Hematopoietic multipotent progenitor cell treated with erythropoietin and hydrocortisone succinate and interleukin-3 and kit ligand, for 4 days (in vitro differentiated cells): Measurements from ENCODE around the gene ATP1A1.

ENCODE experiments used
- DNase-seq: peaks from one replicate; pipeline ENCODE4 v3.0.0-alpha.2; 2015

ATP1A1 gene

DNA sequence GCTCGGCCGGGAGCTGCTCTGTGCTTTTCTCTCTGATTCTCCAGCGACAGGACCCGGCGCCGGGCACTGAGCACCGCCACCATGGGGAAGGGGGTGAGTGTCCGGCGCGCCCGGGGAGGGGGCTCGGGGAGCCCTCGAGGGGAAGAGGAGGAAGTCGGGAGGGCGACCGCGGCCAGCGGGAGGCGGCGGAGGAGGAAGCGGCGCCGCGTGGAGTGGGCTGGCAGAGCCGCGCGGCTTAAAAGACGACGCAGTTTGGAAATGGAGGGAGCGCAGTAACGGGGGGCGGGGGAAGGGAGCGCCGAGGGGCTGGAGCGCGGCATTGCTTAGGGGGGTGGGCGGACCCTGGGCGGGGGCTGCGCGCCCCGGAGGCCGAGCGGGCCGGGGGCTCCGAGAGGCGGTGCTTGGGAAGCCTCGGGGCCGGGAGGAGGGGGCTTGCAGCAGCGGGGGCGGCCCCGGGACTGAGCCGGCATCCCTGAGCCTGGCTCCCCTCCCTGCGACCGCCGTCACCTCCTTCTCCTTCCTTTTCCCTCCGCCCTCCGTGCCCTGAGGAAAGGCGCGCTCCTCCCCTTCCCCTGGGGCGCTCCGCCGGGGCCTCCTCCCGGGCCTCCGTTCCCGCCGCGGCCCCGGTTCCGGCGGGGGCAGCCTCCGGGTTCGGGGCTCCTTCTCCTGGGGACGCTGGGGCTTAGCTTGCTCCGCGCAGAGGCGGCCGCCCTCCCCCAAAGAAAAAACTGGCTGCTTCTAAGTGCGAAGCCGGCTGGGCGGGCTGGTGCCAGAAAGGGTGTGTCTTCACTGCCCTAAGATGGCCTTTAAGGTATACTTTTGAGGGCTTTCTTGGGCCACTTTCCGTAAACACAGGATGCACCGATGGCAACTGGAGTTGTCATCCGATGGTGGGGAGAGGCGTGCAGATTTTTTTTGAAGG is 648 bp downstream of the ATP1A1 start:
- DNase-seq, result peak; percentile 79

DNA sequence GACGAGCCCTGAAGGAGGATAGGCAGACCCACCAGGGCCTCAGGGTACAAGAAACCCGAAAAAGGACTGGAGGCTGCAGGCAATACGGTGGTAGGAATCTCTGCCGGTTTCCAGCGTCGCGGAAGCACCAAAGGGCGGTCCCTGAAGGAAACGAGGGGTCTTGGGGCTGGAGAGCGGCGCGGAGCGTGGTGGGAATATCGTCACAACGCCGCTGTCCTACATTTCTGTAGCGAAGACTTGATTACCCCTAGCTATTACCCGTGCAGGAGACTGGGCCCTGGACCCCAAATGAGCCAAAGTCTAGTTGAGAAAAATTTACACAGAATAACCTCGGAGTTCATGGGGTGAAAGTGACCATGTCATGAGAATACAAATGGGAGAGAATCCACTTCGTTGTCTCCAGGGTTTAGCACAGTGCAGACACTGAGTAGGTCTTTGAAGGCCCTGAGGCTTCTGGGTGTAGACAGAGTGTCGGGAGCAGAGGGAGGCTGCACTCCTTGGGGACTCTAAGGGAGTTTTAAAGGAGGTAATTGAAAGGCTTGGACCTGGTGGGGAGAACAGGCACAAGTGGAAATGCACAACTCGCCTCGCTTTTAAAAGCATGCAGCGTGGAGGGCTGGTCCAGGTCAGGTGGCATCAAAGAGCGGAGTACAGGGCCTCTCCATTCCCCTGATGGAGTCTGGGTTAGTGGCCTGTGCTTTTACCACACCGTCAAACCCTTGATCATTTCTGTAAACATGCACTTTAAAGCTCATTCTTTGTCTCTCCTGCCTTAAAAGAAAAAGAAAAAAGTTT is 1.5 kb downstream of the ATP1A1 start:
- DNase-seq, result no peak

DNA sequence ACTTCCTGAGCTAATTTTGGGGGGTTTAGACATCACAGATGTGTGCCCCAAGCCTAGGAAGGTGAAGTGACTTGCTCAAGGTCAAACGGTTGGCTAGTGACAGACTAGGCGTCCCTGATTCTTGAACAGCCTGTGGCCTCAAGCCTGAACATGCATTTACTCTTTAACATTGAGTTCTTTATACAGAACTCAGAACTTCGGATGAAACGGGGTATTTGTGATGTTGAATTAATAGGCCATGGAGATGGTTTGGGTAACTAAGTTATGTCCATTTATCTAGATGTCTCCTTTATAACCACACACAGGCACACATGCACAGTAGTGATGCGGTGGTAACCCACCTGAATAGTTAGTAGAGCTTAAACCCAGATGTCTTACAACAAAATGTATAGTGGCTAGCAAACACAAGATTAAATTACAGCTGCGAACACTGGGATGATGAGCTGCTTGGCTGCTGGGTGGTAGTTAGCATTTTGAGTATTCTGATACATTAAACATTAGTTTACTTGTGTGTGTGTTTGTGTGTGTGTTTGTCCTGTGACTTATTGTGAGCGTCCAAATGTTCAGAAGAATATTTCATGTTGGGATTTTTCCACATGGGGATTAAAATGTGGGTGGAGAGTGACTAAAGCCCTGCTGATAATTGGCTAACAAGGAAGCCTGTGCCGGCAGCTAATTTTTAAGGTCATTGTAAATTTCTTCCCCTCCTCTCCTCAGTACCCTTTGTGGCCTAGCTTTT is 2.3 kb downstream of the ATP1A1 start:
- no peak for DNase-seq

- peak; percentile 20 for DNase-seq
Observed at GRCh38 chr1:116375887-116376728, 3.1 kb downstream of the ATP1A1 start.

DNA sequence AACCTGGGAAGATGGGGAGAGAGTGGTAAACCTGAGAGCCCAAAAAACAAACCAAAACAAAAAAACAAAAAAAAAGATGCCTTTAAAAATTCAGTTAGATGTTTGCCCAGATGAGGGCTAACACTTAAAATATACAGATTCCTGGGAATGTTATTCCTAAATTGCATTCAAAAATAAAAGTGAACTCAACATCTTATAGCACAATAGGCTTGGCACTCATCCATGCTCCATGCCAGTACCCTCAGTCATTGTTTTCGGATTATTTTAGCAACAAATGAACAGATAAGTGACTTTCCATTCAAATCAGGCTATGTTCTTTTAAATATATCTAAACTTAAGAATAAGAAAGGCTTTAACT is 3.7 kb downstream of the ATP1A1 start:
- no peak for DNase-seq

- peak; percentile 59 for DNase-seq
Observed at GRCh38 chr1:116377541-116378529, 4.8 kb downstream of the ATP1A1 start.

DNA sequence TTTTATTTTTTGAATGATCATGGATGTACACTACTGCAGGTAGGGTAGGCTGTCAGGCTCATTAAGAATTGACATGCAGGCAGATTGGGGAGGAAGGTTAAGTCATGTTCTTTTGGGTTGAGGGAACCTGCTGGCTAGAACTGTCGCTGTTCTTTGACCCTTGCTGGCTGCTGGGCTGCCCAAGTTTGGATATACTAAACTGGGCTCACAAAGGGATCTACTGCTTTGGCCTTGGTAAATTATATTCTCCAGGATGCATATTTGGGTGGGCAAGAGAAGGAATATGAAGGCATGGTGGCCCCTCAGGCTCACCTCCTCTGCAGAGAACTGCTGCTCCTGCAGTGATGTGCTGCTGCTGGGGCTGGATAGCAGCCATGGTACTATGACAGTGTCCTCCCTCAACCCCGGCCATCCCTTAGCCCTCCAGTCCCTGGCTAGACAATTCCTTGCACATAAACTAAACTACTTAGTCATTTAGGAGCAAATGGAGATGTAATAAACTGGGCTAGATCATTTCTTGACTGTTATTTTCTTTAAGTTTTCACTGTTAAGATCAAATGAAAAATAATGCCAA is 6.1 kb downstream of the ATP1A1 start:
- no peak for DNase-seq

- DNase-seq, result no peak
Observed at GRCh38 chr1:116379674-116380498, 6.8 kb downstream of the ATP1A1 start.

DNA sequence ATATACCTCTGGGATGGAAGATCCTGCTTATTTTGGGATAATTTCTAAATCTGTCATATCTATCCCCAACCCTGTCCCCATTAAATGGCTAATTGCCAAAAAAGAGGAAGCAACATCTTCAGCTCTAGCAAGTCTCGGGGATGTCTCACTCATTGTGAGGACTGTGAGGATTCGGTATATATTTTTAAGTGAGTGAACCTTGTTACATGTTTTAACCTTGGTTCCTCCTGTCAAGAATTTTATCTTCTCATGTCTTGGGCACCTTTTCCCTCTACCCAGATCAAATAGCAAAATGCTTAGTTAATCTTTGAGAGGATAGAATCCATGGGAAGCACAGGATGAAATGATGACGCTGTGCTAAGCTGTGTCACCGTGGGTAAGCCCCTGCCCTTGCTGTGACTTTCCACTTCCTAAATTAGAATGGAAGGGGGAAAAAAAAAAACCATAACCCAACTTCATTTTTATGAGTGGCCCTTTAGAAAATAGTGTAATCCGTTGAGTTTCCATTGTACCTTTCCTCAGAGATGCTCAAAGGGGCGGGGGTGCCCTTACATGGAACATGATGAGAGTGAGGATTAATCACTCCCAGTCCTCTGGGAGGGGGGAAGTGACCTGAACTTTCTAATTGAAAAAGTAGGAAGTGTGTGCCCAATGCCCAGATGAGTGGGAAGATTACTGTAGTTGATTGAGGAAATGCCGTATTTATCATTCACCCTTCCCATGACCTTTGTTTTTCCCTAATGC is 7.6 kb downstream of the ATP1A1 start:
- DNase-seq, result peak; percentile 23

- DNase-seq, result no peak
Observed at GRCh38 chr1:116382321-116382720, 9.3 kb downstream of the ATP1A1 start.

DNA sequence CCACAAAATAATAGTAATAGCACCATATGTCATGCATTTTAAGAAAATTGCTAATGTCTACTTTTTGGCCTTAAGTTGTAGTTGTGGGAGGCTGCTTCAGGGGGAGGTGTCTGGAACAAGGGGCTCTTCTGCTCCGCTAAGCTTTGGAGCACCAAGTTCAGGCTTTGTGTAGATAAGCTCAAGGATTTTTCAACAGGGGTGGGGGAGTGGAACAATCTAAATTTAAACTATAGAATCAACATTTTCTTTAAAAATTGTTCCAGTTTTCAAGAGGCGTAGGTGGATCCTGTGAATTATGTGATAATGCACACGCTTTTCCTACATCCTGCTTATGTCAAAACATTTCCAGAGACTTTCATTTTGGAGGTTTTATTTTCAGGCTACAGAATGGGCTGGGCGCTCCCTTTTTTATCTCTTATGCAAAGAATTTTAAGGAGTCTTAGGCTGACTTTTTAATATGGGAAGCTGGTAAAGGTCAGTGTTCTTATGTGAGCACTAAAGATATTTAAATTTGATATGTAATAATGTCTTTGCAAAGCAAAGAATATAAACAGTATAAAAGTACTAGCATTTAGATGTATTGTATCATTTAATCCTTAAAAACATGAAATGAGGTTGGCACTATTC is 9.9 kb downstream of the ATP1A1 start:
- peak; percentile 22 for DNase-seq

GRCh38 chr1:116386042-116386441 is 13.0 kb downstream of the ATP1A1 start:
- DNase-seq, result no peak

GRCh38 chr1:116387551-116387950 is 14.5 kb downstream of the ATP1A1 start:
- no peak for DNase-seq

DNA sequence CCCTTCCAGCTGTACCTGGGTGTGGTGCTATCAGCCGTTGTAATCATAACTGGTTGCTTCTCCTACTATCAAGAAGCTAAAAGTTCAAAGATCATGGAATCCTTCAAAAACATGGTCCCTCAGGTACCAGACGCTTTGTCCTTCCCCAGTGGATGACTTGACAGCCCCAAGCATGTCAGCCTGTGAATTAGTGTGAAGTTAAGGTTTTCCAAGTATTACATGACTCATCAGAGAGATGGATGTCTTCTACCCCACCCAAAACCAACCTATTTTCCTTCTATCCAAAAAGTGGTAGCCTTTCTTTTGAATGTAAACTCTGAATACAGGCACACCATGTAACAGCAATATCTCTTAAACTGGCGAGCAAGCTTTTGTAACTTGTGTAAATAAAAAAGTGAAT is 15.1 kb downstream of the ATP1A1 start:
- DNase-seq, result no peak

GRCh38 chr1:116389013-116389412 is 16.0 kb downstream of the ATP1A1 start:
- DNase-seq, result no peak

DNA sequence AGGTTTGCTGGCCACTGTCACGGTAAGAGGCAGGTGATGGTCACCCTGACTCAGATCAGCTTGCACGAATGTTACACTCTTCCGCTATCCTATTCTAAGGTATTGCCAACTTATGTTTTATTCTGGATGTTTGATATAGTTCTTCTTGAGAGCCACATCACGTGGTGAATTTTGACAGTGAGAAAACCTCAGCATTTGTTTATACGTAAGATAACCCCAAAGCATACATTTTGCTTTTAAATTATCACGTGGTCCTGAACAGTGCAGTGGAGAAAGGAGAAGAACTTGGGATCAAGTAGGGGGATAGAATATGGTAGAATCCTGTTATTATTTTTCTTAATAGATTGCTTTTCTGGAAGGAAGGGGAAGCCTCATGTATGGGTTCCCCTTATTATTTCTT is 16.6 kb downstream of the ATP1A1 start:
- DNase-seq, result no peak

DNA sequence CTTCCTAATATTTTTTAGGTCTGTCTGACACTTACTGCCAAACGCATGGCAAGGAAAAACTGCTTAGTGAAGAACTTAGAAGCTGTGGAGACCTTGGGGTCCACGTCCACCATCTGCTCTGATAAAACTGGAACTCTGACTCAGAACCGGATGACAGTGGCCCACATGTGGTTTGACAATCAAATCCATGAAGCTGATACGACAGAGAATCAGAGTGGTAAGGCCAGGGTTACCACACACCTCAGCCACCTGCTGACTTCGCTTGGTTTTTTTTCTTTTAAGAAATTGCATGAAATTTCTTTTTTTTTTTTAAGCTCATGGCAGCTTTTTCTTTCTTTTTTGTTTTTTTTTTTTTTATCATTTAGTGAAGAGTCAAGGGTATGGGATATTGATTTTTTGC is 17.2 kb downstream of the ATP1A1 start:
- no peak for DNase-seq

DNA sequence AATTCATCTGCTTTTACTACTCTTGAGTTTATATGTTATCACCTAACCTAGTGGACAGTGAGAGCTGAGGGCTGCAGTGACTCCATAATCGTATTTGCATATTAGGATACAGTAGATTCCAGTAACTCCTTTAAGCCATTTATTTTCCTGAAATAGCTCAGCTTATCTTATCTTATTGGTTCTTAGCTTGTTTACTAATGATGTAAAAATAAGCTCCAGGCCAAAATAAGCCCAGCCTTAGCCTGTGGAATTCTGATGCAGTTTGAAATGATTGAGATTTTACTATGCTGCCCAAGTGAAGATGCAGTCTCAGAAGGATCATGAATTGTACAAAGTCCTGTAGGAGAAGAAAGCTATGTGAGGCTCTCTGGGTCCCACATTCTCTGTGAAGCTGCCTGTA is 18.1 kb downstream of the ATP1A1 start:
- no peak for DNase-seq
